ENCODE results near the gene RASAL2.

Gene RASAL2

DNA sequence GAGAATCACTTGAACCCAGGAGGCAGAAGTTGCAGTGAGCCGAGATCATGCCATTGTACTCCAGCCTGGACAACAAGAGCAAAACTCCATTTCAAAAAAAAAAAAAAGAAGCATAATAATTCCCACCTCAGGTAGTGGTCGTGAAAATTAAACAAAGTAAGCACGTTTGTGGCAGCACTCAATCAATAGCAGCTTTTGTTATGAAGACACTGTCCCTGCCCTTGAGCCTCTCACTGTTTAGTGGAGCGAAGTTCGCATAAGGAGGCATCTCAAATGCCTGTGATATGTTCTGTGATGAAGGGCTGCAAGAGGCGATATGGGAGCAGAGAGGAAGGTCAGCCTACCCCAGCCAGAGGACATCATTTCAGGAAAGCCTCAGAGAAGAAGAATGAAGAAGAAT lies 43.8 kb upstream of the RASAL2 start:
- no peak overlapping the region for H3K27ac Mint-ChIP-seq
- no peaks in the 10 kb centered on the region for H3K9me3 Mint-ChIP-seq
- TF ChIP-seq, protein P1, sequence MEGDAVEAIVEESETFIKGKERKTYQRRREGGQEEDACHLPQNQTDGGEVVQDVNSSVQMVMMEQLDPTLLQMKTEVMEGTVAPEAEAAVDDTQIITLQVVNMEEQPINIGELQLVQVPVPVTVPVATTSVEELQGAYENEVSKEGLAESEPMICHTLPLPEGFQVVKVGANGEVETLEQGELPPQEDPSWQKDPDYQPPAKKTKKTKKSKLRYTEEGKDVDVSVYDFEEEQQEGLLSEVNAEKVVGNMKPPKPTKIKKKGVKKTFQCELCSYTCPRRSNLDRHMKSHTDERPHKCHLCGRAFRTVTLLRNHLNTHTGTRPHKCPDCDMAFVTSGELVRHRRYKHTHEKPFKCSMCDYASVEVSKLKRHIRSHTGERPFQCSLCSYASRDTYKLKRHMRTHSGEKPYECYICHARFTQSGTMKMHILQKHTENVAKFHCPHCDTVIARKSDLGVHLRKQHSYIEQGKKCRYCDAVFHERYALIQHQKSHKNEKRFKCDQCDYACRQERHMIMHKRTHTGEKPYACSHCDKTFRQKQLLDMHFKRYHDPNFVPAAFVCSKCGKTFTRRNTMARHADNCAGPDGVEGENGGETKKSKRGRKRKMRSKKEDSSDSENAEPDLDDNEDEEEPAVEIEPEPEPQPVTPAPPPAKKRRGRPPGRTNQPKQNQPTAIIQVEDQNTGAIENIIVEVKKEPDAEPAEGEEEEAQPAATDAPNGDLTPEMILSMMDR (IDR thresholded peaks at IDR 0.05; ENCODE audit: unreplicated experiment in 3 of 3): no peak
- H3K27me3 Mint-ChIP-seq (ENCODE audit: low read depth): peaks cover 15% of the 10 kb centered on the region
- no peaks in the 10 kb centered on the region for H3K36me3 Mint-ChIP-seq (ENCODE audit: low read depth)
- no peak overlapping the region for H3K4me3 Mint-ChIP-seq
- peaks cover 14% of the 10 kb centered on the region for H3K4me1 Mint-ChIP-seq

DNA sequence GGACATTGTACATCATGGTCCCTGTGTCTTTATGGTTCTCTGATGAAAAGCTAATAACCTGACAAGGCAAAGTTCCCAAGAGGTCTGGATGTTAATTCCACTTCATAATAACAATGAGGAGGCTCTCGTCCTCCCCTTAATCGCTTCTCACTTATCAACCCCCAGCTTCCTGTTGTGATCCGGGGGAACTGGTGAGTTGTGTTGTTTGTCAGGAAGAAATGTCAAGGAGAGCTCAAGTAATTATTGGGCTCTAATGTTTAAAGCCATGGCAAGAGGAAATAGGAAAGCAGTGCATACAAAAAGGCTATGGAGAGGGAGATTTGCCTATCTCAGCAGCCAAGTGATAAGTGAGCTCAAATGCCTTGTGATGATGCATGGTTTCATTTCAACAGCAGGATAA lies 42.8 kb upstream of the RASAL2 start:
- Mint-ChIP-seq H3K9me3 (no peaks in the 10 kb centered on the region), H3K27ac (peak overlapping the region in 1 of 3 experiments; percentile 92), H3K4me1 (peaks cover 18% of the 10 kb centered on the region), H3K4me3 (no peak overlapping the region), H3K36me3 (ENCODE audit: low read depth) (no peaks in the 10 kb centered on the region), H3K27me3 (ENCODE audit: low read depth) (peaks cover 15% of the 10 kb centered on the region)
- TF ChIP-seq, protein P1 (IDR thresholded peaks at IDR 0.05; ENCODE audit: unreplicated experiment in 3 of 3): no peak

- TF ChIP-seq, protein P1 (IDR thresholded peaks at IDR 0.05; ENCODE audit: unreplicated experiment in 3 of 3): no peak
- H3K27me3 Mint-ChIP-seq (ENCODE audit: low read depth): peaks cover 15% of the 10 kb centered on the region
These were observed 41.0 kb upstream of the RASAL2 start for GRCh38 chr1:178052650-178053461.

GRCh38 chr1:178055093-178055492 lies 38.8 kb upstream of the RASAL2 start:
- H3K27me3 Mint-ChIP-seq (ENCODE audit: low read depth): peaks cover 14% of the 10 kb centered on the region
- H3K27ac Mint-ChIP-seq: peak overlapping the region in 1 of 3 experiments; percentile 0
- TF ChIP-seq, protein P1 (IDR thresholded peaks at IDR 0.05; ENCODE audit: unreplicated experiment in 3 of 3): no peak
- no peaks in the 10 kb centered on the region for H3K9me3 Mint-ChIP-seq
- H3K4me3 Mint-ChIP-seq: no peak overlapping the region
- H3K4me1 Mint-ChIP-seq: peaks cover 50% of the 10 kb centered on the region
- no peaks in the 10 kb centered on the region for H3K36me3 Mint-ChIP-seq (ENCODE audit: low read depth)

More at GRCh38 chr1:178052650-178053461, 41.0 kb upstream of the RASAL2 start:
- peaks cover 28% of the 10 kb centered on the region for H3K4me1 Mint-ChIP-seq
- H3K4me3 Mint-ChIP-seq: peak overlapping the region in 1 of 3 experiments; percentile 34
- peak overlapping the region; percentile 87 to 92 (median 90) for H3K27ac Mint-ChIP-seq
- H3K9me3 Mint-ChIP-seq: no peaks in the 10 kb centered on the region
- no peaks in the 10 kb centered on the region for H3K36me3 Mint-ChIP-seq (ENCODE audit: low read depth)

DNA sequence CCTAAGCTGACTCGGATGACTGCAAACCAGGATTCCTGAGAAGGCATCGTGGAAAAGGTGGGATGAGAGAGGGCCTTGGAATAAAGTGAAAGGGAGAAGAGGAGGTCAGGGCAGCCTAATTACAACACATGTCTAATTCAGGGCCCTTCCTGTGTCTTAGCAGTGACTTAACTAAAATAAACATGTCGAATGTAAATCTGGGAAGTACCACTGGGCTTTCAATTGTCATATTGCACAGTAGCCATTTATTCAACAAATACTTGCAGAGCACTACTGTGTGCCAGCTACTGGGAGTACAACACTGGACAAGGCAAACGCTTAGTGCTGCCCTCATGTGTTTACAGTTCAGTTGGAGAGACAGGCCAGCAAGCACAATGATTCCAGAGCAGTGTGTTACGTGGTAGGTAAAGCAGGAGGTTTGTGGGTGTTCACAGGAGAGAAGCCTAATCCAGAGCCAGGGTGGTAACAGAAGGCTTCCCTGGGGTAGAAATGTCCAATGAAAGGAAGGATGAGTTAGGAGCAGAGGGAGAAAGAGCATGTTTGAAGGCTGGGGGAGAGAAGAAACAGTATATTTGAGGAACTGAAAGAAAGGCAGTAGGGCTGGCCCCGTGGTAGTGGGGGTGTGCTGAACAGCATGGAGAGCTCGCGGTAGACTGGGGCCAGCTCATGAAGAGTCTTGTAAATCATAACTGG lies 38.0 kb upstream of the RASAL2 start:
- no peak overlapping the region for H3K4me3 Mint-ChIP-seq

More for the DNA sequence above, 38.0 kb upstream of the RASAL2 start:
- Mint-ChIP-seq H3K27ac (peak overlapping the region in 2 of 3 experiments; percentile 25 to 44), H3K4me1 (peaks cover 56% of the 10 kb centered on the region), H3K9me3 (no peaks in the 10 kb centered on the region), H3K36me3 (ENCODE audit: low read depth) (no peaks in the 10 kb centered on the region), H3K27me3 (ENCODE audit: low read depth) (peaks cover 12% of the 10 kb centered on the region)
- TF ChIP-seq, protein P1 (IDR thresholded peaks at IDR 0.05; ENCODE audit: unreplicated experiment in 3 of 3): no peak

Data from nephron (organoid).